NCI-H146 (cell line): ENCODE data around the gene CAP2.
A peak's percentile ranks its signal among the peaks of the same experiment; 100 is the strongest.
"Not testable (repeated sequence)": the region's sequence is repeated elsewhere in the genome, so short reads cannot be mapped to it uniquely, and the experiment has no call there.

Source experiments
- DNase-seq: peaks from one replicate; lab custom pipeline; 2025; lab: John Stamatoyannopoulos, UW

CAP2 gene

DNA sequence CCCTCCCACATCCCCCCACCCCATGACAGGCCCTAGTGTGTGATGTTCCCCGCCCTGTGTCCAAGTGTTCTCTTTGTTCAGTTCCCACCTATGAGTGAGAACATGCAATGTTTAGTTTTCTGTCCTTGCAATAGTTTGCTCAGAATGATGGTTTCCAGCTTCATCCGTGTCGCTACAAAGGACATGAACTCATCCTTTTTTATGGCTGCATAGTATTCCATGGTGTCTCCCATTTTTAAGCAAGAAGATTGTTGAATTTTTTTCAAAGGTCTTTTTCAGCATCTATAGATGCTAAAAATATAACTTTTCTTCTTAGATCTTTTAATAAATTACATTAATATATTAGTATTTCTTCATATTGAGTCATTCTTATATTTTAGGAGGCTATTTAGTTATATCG lies 47.4 kb downstream of the CAP2 start:
- not testable (repeated sequence) for DNase-seq

DNA sequence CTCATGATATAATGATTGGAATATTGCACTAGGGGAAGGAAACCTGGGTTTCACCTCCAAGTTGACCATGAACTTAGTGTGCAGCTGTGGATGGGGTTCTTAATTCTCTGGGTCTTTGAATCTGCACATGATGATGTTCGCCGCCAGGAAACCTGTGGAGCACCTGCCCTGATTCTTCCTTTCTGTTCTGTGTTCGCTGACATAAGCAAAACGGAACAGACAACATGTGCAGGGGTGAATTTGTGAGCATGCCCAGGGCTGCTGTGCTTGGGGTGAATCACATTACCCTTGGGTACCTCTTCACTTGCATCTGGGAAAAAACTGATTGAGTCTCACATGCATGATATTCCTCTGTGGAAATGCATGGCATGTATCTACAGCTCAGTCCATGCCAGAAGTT lies 48.8 kb downstream of the CAP2 start:
- no peak for DNase-seq

DNA sequence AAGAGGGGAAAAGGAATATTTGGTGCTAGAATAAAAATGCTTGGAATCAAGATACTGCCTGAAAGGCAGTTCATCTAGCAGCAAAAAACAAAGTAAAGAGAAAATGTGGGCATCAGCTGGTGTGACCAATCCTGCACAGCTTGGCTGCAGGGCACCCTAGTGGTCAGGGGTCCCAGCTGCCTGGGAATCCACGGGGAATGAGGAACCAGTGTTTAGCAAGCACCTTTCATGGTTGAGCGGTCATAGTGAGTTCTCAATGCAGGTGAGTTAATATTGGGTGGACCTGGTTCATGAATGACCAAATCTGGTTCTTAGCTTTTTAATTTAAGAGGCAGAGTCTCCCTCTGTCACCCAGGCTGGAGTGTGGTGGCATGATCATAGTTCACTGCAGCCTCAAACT lies 53.3 kb downstream of the CAP2 start:
- DNase-seq, result peak; percentile 10

DNA sequence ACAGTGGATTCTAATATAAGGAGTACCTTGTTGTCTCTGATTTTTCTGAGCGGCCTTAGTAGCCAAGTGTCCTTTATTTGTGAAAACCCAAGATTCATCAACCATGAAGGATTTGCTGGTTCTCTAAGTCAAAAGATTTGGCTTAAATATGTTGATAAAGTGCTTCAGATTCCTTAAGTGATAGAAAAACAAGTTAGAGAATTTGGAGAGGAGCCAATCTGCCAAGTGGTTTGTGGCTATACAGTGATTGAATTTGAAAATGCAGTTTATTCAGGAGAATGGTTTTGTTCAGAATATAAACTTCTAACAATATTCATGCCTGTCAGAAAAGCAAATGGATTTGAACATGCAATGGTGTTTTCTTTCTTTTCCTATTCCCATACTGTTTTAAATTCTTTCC lies 54.8 kb downstream of the CAP2 start:
- no peak for DNase-seq

DNA sequence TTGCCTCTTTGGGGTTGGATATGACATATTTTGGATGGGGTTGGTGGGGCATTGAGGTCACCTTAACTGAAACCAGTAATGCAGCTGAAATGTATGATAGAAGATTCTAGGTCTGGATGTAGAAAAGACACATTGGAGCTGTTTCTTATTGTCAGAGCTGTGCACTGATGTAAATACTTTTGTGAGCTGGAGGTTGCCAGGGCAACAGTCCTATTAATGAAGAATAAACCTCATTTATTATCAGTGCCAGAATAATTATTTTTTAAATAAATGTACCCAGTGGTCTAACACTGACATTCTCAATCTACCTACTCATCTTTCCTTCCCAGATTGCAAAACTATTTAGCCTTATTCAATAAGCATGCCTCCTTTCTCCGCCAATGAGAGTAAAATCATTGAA lies 57.0 kb downstream of the CAP2 start:
- DNase-seq, result no peak

DNA sequence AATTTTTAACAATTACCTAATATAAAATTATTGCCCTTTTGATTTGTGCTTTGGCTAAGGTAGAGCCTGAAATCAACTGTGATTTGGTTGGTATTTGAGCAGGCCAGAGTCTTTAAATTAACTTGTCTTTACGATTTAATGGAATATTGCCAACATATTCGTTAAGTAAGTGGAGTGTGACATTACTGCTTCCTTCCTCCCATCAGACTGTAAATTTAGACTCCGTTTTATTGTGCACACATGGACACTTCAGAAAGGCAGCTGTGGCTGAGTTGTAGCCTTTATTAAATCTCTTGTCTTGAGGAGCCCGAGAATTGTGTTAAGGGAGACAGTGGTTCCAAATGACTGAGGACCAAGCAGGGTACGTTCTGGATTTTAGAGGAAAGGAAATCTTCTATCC lies 57.4 kb downstream of the CAP2 start:
- no peak for DNase-seq

DNA sequence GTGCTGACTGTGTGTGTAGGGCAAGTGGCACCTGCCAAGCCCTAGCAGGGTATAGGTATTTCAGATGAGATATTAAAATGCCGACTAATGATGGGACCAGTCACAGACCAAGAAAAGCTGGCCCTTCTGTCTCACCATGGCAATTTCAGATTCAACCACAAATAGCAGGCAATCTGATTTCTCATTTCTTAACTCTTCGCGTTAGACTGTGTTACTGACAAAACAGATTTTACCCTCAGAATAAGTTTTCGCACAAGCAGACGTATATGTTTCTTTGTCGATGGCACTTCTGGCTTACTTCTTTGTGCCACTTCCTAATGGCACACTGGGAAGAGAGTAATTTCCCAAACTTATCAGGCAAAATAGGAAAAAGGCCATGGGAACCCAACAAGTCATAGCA lies 58.7 kb downstream of the CAP2 start:
- no peak for DNase-seq

DNA sequence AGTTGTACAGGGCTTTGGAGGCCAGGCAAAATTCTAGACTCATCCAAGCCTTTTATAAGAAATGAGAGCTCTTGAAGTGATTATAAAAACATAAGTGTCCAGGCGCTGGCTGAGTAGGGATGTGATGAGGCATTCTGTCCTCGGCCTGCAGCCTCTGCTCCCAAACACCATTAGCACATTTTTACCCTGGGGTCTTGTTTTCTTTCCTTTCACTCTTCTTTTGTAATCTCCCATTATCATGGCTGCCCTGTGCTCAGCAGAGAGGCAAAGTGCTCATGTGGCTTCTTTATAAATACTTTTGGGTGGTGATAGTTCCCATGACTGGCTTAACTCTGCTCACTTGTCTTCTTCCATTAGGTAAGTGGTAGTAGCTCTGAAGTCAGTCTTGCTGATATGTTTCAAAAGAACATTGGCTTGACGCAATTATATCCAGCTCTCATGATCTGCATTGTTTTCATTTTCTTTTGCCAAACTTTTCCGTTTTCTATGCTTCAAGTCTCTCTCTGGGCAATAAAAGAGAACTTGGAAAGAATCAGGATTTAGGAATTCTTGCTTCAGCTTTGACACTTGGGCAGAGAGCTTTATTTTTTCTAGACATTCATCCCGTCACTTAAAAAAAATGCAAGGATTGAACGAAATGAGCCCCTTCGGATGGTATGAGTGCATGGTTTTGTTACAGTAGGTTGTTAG lies 61.1 kb downstream of the CAP2 start:
- no peak for DNase-seq

DNA sequence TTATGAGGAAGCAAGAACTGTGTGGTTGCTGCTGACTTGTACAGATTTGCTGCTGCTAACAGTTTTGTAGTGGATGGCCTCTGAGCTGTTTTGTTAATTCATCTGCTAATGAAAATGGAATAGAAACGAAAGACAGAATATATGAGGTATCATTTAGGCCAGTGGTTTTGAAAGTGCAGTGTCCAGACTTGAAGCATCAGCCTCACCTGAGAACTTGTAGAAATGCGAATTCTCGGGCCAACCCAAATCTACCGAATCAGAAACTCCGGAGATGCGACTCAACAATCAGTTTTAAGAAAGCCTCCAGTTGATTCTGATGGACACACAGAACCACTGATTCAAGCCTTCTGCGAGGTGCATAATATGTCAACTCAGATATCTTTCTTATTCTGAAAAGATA lies 62.5 kb downstream of the CAP2 start:
- DNase-seq, result no peak

DNA sequence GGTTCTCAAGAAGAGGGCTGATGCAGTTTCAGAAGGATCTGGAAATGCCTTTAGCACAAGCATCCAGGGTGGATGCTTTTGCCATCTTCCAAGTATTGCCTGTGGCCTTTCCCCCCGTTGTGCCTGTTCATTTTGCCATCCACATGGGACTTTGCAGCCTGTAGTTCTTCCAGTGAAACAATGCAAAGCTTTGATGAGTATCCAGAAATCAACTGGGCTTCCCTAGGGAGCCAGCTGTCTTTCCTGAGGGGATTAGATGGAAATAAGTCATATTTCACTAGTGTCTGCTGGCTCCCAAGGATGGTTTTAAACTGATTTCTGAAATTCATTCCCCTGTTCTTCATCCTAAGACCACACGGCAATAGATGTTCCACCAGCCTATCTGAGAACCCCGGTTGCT lies 63.3 kb downstream of the CAP2 start:
- DNase-seq, result no peak

DNA sequence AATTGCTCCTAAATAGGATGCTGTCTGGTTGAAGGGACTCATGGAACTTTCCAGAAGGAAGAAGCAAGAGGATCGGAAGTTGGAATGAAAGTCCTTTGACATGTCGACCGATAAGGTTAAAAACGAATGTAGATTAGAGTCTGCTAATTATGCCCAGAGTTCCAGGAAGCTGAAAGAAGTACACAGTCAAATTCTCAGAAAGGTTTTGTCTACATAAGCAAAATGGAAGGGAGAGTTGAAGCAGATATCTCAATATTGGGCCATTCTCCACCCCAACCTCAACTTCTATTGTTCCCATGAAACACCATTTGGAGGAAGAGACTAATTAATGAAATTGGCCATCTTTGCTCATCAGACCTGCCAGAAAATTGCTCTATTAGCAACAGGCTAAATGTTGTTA lies 64.0 kb downstream of the CAP2 start:
- DNase-seq, result no peak

DNA sequence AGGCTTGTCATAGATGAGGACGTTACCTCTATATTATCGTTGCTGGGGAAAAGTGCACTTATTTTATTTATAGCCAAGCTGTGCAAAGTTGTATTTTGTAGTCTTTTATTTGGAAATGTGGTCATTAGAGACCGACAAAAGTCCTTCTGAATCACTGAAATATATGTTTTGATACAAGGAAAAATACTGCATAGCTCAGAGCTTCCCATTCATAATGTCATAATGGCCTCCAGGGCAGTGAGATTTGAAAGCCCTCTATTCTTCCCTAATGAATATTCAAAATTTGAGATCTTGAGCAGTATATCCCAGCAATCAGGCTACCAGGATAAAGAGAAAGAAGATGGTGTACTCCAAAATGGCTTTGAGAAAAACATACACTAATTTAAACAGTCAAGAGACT lies 64.6 kb downstream of the CAP2 start:
- no peak for DNase-seq

DNA sequence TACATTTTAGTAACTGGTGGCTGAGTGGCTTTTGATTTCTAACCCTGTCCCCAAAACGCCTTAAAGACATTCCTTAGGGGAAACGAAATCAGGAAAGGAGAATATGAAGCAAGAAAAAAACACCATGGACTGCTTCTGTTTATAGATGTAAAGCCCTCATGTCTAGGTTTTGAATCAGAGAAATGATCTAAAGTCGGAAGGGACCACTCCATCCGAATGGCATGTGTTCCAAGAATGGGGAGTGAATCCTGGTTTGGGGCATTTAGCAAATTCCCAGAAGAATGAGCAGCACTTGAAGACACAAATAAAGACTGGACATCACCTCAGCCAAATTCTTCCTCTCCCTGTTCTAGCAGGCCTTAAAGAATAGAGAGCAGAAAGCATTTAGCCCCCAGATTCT lies 65.6 kb downstream of the CAP2 start:
- DNase-seq, result no peak

DNA sequence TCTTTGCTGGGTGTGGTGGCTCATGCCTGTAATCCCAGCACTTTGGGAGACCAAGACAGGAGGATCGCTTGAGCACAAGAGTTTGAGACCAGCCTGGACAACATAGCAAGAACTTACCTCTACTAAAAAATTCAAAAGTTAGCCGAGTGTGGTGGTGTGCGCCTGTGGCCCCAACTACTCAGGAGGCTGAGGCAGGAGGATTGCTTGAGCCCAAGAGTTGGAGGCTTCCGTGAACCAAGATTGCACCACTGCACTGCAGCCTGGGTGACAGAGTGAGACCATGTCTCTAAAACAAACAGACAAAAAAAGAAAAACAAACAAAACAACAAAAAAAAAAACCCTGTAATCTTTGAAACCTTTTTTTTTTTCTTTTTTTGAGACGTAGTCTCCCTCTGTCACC lies 67.5 kb downstream of the CAP2 start:
- no peak for DNase-seq

DNA sequence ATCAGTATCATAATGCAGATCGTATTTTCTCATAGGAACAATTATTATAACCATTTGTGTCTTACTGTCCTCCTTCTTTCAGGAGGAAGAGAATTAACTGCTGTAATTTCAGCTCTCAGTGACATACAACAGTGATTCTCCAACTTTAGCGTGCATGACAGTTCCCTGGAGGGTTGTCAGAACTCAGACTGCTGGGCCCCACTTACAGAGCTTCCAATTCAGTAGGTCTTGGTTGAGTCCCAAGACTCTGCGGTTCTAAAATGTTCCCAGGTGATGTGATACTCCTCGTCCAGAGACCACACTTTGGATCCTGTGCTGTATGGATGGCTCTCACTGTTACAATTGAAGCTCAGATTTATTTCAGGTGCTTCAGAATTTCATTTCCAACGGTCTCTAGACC lies 72.8 kb downstream of the CAP2 start:
- DNase-seq, result no peak

DNA sequence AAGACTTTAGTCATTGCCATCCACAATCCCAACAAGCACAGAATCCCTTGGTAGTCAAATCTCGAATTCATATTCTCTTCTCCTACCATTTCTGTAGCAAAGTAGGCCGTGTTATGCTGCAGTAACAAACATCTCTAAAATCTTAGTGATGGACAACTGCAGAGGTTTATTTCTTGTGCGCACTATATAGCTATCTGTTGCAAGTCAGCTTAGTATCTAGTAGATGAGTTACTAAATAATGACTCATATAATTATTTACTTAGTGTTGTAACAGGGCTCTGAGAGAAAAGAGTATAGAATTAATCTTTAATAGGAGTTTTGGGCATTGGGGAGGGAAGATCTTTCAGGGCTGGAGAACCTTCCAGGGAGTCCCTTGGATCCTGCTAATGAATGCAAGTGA lies 73.3 kb downstream of the CAP2 start:
- no peak for DNase-seq

DNA sequence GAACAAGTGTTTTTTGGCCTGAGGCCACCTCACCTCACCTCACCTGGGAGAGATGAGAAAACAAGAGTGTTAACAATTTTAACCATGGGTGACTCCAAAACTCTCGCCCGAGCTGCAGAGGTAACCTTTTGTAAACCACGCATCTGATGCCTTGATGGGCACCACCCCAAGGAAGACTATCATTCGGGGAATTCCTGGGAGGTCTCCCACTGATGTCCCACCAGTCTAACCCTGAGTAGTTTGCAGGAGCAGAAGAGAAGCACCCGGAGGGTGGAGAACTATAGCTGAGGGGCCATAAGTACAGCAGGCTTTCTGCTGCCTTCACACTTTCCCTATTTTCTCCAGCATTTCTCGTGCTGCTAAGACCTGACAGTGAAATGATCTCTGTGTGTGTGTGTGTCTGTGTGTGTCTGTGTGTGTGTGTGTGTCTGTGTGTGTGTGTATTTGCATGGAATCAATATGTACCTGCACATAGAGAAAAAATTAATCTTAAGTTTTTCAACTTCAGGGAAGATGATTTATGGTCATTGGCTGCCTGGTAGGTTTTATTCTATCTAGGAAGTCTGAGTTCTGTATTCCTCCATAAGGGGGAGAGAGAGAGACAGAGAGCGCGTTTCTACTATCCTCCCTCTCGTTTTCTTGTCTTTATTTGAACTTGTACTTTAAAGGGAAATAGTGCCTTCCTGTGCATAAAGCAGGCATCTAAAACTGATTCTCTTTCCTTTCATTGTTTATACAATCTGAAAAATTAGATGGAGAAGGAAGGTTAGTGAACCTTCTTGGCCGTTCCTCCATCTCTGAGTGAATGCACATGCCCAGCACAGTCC lies 75.8 kb downstream of the CAP2 start:
- no peak for DNase-seq

DNA sequence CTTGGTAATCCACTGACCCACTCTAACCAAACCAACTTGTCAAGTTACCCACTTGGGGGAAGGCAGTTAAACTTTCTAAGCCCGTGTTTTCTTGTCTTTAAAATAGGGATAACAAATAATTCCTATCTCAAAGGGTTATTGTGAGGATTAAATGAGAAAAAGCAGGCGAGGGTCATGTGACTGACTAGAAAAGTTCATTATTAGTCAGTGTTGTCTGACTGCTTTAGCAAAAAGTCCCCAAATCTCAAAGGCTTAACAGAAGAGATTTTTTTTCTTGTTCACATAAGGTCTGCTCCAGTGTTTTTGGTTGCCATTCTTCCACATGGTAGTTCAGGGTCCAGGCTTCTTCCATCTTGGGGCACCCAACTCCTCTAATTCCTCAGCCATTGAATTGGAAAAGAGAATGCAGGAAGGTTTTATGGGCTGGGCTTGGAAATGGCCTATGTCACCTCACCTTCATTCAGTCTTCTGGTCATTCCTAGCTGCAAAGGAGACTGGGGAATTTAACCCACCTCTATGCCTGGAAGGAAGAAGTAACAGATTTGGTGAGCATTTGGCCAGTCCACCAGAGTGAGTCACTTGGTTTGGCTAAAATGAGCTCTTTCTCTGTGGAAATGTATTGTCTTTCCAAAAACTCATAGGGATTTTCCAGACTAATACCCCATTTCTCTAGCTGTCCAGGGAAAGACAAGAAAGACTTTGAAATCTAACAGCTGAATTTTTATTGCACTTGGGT lies 77.0 kb downstream of the CAP2 start:
- no peak for DNase-seq

DNA sequence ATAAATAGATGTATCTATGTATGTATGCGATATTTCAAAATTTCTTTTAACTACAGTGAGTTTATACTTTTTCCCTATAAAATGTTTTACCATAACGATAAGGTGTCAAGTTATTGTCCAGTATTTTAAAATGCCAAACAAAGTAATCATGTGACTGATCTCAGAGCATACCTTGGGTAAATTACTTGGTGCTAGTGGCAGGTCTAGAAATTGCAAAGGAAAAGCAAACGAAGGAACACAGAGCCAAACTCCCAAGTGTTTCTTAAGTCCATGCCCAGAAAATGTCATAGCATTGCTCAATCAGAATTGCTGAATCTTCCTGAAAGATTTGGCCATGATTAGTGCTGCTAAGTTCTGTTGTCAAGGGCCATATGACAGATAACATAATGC lies 77.5 kb downstream of the CAP2 start:
- DNase-seq, result no peak

DNA sequence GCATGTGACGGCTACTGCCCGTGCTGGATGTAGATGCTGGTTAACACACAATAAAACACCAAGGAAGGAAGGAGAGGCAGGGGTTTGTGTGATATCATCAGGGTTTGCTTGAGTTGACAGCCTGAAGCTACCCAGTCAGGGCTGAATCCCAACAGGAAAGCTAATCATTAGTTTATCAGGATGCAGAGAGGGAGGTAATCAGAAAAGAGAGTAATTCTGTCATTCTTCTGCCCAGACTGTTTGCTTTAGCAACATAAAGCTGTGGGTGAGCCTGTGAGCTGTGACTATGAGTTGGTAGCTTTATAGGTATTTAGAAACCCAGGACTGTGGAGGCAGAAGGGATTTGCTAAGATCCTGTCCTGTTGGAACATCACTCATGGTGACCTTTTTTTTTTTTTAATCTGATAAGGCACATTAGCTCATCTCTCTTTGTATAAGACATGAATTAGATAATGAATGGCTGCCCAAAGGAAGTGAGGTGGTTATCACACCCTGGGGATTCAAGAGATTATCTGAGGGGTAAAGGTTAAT lies 79.3 kb downstream of the CAP2 start:
- peak; percentile 90 for DNase-seq

DNA sequence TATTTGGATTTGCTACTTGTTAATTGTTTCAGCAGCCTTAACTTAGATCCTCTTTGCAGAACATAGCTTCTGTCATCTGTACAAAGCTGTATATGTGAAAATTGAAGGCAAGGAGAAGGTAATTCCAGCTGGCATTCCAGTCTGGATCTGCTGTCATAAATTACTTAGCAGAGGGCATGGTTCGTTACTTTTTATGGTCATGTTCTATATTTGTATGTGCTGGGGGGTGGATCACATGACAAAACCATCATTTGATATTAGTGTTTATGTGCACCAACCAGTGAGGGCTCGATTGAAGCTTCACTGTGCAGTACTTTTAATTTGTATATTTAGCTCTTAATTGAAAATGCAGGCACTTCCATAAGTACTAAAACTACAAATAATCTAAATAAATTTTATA lies 80.2 kb downstream of the CAP2 start:
- peak; percentile 69 for DNase-seq

DNA sequence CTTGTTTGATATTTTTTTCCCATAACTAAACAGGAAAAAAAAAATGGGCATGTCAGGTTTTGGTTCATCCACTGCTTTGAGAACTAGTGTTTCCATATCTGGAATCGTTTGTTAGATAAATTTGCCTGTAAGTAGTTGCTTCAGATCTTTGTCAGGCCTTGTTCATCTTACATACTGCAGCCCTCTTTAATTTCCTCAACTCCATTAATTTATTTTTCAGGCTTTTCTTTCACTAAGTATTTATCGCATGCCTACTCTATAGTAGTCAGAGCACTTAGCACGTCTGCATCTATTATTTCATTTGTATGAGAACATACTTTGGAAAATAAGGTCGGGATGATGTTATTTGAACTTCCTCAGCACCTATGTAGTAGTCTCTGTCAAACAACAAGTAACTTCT lies 80.9 kb downstream of the CAP2 start:
- DNase-seq, result no peak
